Trophoblast cell (in vitro differentiated cells and primary cell): ENCODE data around the gene TRAPPC12. TPM values are rescaled to one million over a fixed set of nuclear protein-coding genes. Genes with fewer than 3 reads are reported as not detected.

Experiments used
- DNase-seq, 2 donors: peaks; one replicate each; pipeline ENCODE4 v3.0.0-alpha.2; 2016
- H2AFZ ChIP-seq: 2 replicates; pipeline ENCODE4 v1.6.1; 2013; ENCODE audit warnings: low read length, moderate library complexity, mild to moderate bottlenecking; ENCODE audit not compliant: insufficient read depth, poor library complexity
- H2AK5ac ChIP-seq: 2 replicates; pipeline ENCODE4 v1.6.1; 2013; ENCODE audit warnings: mild to moderate bottlenecking, low read length
- H2BK120ac ChIP-seq: 2 replicates; pipeline ENCODE4 v1.6.1; 2013; ENCODE audit warnings: low read length, mild to moderate bottlenecking, moderate library complexity; ENCODE audit not compliant: insufficient read depth, poor library complexity
- H2BK12ac ChIP-seq: 2 replicates; pipeline ENCODE4 v1.6.1; 2013; ENCODE audit warnings: mild to moderate bottlenecking, low read length, moderate library complexity
- H2BK5ac ChIP-seq: 2 replicates; pipeline ENCODE4 v1.6.1; 2013; ENCODE audit warnings: low read length, low read depth, moderate library complexity, mild to moderate bottlenecking; ENCODE audit not compliant: poor library complexity
- H3K14ac ChIP-seq: 2 replicates; pipeline ENCODE4 v1.6.1; 2013; ENCODE audit warnings: mild to moderate bottlenecking, low read length
- H3K18ac ChIP-seq: 2 replicates; pipeline ENCODE4 v1.6.1; 2013; ENCODE audit warnings: mild to moderate bottlenecking, low read length
- H3K23ac ChIP-seq: 2 replicates; pipeline ENCODE4 v1.6.1; 2013; ENCODE audit warnings: low read length
- H3K27ac ChIP-seq: 2 replicates; pipeline ENCODE4 v1.5.1; 2013; ENCODE audit warnings: low read depth, mild to moderate bottlenecking, inconsistent platforms, low read length, moderate library complexity
- H3K27me3 ChIP-seq: 2 replicates; pipeline ENCODE4 v1.6.1; 2013; ENCODE audit warnings: inconsistent platforms, mild to moderate bottlenecking, low read length, moderate library complexity; ENCODE audit not compliant: insufficient read depth
- H3K36me3 ChIP-seq, 2 experiments: 1 replicate in 1 of 2; 2 replicates in 1 of 2; pipeline ENCODE4 v1.6.1; 2013; ENCODE audit warnings: low read length in 2 of 2, mild to moderate bottlenecking in 2 of 2, moderate library complexity in 1 of 2; ENCODE audit not compliant: insufficient read depth in 2 of 2, control insufficient read depth in 1 of 2
- H3K4ac ChIP-seq: 2 replicates; pipeline ENCODE4 v1.6.1; 2013; ENCODE audit warnings: low read depth, mild to moderate bottlenecking, low read length, moderate library complexity
- H3K4me1 ChIP-seq, 2 experiments: 1 replicate in 1 of 2; 2 replicates in 1 of 2; pipeline ENCODE4 v1.6.1; 2013; ENCODE audit warnings: low read length in 2 of 2, mild to moderate bottlenecking in 2 of 2, moderate library complexity in 1 of 2; ENCODE audit not compliant: insufficient read depth in 2 of 2, control insufficient read depth in 1 of 2
- H3K4me2 ChIP-seq: 2 replicates; pipeline ENCODE4 v1.6.1; 2013; ENCODE audit warnings: inconsistent platforms, mild to moderate bottlenecking, low read length, moderate library complexity
- H3K4me3 ChIP-seq: 2 replicates; pipeline ENCODE4 v1.5.1; 2013; ENCODE audit warnings: mild to moderate bottlenecking, low read depth, low read length, inconsistent platforms
- H3K79me1 ChIP-seq: one replicate; pipeline ENCODE4 v1.6.1; 2013; ENCODE audit warnings: low read length
- H3K79me2 ChIP-seq: 2 replicates; pipeline ENCODE4 v1.6.1; 2013; ENCODE audit warnings: low read length, mild to moderate bottlenecking; ENCODE audit not compliant: control insufficient read depth, insufficient read depth, poor library complexity
- H3K9ac ChIP-seq: 2 replicates; pipeline ENCODE4 v1.6.1; 2013; ENCODE audit warnings: mild to moderate bottlenecking, low read length
- H3K9me3 ChIP-seq: 2 replicates; pipeline ENCODE4 v1.6.1; 2013; ENCODE audit warnings: low read depth, mild to moderate bottlenecking, control low read depth, inconsistent platforms, low read length; ENCODE audit not compliant: insufficient read depth
- H4K12ac ChIP-seq: 2 replicates; pipeline ENCODE4 v1.6.1; 2013; ENCODE audit warnings: low read depth, mild to moderate bottlenecking, low read length, moderate library complexity
- H4K8ac ChIP-seq: 2 replicates; pipeline ENCODE4 v1.6.1; 2013; ENCODE audit warnings: low read depth, mild to moderate bottlenecking, low read length, moderate library complexity
- H4K91ac ChIP-seq: one replicate; pipeline ENCODE4 v1.6.1; 2013; ENCODE audit warnings: low read depth, mild to moderate bottlenecking, low read length, moderate library complexity
- WGBS: extraction: QIAGEN DNeasy Blood & Tissue Kit; methylation state at CpG from one replicate; pipeline ENCODE4 v1.1.7; 2013; ENCODE audit warnings: missing lambda C conversion rate; ENCODE audit not compliant: insufficient read length, insufficient coverage; ENCODE audit errors: extremely low coverage; 5-methylcytosine and 5-hydroxymethylcytosine counted together
- polyA plus RNA-seq: library from polyadenylated mRNA; stranded (reverse); fragments of 200-250 nt; gene quantifications from 2 replicates; pipeline ENCODE4 v1.2.3, GENCODE V29; 2013

Gene TRAPPC12
- polyA plus RNA-seq: 32.2 and 35.8 TPM in 2 replicates

DNA sequence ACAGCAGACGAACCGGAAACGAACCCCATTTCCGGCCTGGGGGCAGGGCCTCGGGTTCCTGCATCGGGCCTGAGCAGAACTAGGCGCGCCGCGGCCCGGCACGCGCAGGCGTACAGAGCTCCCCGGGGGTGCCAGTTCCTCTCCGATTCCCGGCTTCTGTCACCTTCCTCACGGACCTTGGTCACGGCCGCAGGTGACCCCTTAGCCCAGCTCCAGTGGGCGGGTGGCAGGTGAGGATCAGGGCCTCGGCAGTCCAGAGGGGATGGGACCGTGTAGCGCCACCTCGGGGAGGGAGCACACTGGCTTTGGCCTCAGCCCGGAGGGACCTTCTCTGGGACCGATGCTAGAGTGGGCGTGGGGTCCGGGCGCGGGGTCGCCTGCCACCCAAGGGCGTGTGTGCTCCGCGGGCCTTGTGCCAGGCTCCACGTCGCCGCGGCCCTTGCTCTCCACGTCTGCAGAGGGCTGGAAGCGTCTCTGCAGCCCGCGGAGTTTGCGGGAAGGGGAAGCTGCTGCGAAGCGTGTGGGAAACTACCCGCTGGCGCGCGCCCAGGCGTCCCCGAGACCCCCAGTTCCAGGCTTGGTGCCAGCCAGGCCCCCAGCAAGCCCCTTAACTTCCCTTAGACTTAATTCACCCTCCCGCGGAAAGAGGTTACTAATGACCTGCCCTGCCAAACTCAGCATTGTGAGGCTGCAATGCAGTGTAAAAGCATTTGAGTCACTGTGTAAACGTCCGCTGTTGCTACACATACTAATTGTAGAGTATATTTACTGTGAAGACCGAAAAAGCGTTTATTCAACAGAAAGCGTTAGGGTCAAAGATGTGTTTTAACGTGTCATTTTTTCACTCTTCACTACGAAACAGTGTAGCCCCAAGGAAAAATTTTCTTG, at the start of gene TRAPPC12:
TSS of gene TRAPPC12 (plus strand) at position 48 of the 888 bp plus-strand sequence. CDS start 7,930 bp downstream, outside the sequence.
- peak within 1 kb of the TSS; percentile 88 for H3K14ac ChIP-seq
- peak within 1 kb of the TSS; percentile 99 for H3K9ac ChIP-seq
- peak within 1 kb of the TSS; percentile 42 for H3K27ac ChIP-seq
- H3K79me1 ChIP-seq: peaks cover 10% of the 10 kb centered on the region
- H3K36me3 ChIP-seq: peaks cover 1 to 3% of the 10 kb centered on the region in 2 experiments
- H2AK5ac ChIP-seq: no peak within 1 kb of the TSS
- peaks cover 9 to 10% of the 10 kb centered on the region in 2 experiments for H3K4me1 ChIP-seq
- H2AFZ ChIP-seq: peak within 1 kb of the TSS; percentile 48
- peak within 1 kb of the TSS; percentile 99 for H3K4me3 ChIP-seq
- no peaks in the 10 kb centered on the region for H3K27me3 ChIP-seq
- peak within 1 kb of the TSS; percentile 80 for H3K4ac ChIP-seq
- H2BK120ac ChIP-seq: peak within 1 kb of the TSS; percentile 48
- peak within 1 kb of the TSS; percentile 79 for H3K4me2 ChIP-seq
- peak; percentile 78 to 89 for DNase-seq
- peak within 1 kb of the TSS; percentile 91 for H3K18ac ChIP-seq
- H2BK5ac ChIP-seq: no peak within 1 kb of the TSS
- H2BK12ac ChIP-seq: no peak within 1 kb of the TSS
- peak within 1 kb of the TSS; percentile 56 for H4K91ac ChIP-seq
- H3K79me2 ChIP-seq: peaks cover 8% of the 10 kb centered on the region
- no CpG with 5 or more reads among the region's 61 CpGs for WGBS
- peak within 1 kb of the TSS; percentile 93 for H4K12ac ChIP-seq
- no peaks in the 10 kb centered on the region for H3K9me3 ChIP-seq
- no peak within 1 kb of the TSS for H3K23ac ChIP-seq
- peak within 1 kb of the TSS; percentile 94 for H4K8ac ChIP-seq

DNA sequence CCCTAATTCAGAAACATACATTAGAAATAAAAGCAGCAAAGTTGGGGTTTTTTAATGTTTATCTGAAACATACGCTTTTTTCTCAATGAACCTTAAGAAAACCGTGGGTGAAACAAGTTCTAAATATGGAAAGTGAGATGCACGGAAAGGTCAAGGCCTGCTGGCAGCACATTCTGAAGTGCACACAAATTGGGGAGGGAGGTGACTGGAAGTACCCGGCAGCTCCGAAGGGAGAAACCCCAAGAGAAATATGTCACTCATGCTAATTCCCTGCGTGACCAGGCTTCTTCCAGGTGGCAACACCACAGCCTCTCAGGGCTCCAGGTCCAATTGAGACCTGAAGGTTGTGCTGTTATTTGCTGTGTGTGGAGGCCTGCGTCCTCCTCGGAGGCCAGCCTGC, 47.4 kb upstream of the TRAPPC12 start:
- Histone ChIP-seq H3K79me2 (no peaks in the 10 kb centered on the region), H3K4me2 (no peak overlapping the region), H2BK5ac (no peak overlapping the region), H3K14ac (no peak overlapping the region), H2AK5ac (no peak overlapping the region), H3K9ac (no peak overlapping the region), H3K27ac (no peak overlapping the region), H3K4me1 (no peaks in the 10 kb centered on the region), H3K4ac (no peak overlapping the region), H3K23ac (no peak overlapping the region), H3K27me3 (no peaks in the 10 kb centered on the region), H2BK12ac (no peak overlapping the region), H4K8ac (no peak overlapping the region), H2AFZ (no peak overlapping the region), H3K79me1 (no peaks in the 10 kb centered on the region), H2BK120ac (no peak overlapping the region), H4K12ac (no peak overlapping the region), H3K4me3 (no peak overlapping the region), H3K18ac (no peak overlapping the region), H3K36me3 (peaks cover 18 to 23% of the 10 kb centered on the region in 2 experiments), H4K91ac (no peak overlapping the region), H3K9me3 (peaks cover 13% of the 10 kb centered on the region)
- no peak for DNase-seq
- no CpG with 5 or more reads among the region's 8 CpGs for WGBS

DNA sequence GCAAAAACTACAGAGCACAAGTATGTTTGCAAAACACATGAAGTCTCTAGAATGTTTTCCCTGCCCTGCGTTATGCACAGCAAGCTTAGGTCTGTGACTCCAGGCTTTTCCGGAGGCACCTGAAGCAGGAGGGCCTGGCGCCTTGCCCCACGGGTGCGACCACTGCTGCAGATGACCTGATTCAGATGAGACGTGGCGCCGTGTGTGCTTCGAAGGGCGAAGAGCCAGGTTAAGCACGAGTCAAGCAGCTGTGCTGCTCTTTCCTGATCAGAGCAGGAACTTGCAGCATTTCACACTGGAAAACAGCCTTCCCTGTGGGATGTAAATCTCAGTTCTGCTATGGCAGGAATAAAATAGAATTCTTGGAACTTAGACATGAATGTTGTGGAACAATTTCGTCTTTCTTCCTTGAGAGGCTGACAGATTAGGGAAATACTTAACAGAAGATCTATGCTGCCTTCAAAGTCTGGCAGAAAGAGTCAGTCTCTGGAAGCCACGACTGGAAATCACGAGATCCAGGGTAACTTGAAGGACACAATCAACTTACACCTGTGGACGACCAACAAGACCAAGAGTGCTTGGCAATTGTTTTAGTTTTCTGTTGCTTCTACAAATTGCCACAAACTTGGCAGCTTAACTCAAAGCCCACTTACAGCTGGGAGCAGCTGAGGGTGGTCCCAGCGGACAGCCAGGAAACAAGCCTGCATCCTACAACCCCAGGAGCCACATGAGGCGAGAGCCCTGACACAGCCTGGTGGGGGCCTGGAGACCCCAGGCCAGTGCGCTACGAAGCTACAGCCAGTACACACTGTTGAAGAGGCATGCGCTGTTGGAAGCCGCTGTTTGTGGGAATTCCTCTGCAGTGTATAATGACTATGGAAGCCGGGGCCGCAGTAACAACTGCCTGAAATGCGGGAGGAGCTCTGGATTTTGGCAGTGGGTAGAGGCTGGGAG, 44.8 kb upstream of the TRAPPC12 start:
- Histone ChIP-seq H2AK5ac (no peak overlapping the region), H4K12ac (no peak overlapping the region), H3K27ac (peak overlapping the region; percentile 11), H3K9ac (no peak overlapping the region), H2BK12ac (no peak overlapping the region), H3K4me1 (no peaks in the 10 kb centered on the region), H3K79me2 (no peaks in the 10 kb centered on the region), H3K18ac (no peak overlapping the region), H3K79me1 (no peaks in the 10 kb centered on the region), H3K14ac (no peak overlapping the region), H2AFZ (no peak overlapping the region), H3K36me3 (peaks cover 18 to 23% of the 10 kb centered on the region in 2 experiments), H3K27me3 (no peaks in the 10 kb centered on the region), H2BK5ac (no peak overlapping the region), H2BK120ac (no peak overlapping the region), H3K23ac (no peak overlapping the region), H4K8ac (no peak overlapping the region), H3K4me3 (no peak overlapping the region), H3K4me2 (no peak overlapping the region), H3K9me3 (peaks cover 11% of the 10 kb centered on the region), H3K4ac (no peak overlapping the region), H4K91ac (no peak overlapping the region)
- DNase-seq: no peak
- WGBS: no CpG with 5 or more reads among the region's 24 CpGs

DNA sequence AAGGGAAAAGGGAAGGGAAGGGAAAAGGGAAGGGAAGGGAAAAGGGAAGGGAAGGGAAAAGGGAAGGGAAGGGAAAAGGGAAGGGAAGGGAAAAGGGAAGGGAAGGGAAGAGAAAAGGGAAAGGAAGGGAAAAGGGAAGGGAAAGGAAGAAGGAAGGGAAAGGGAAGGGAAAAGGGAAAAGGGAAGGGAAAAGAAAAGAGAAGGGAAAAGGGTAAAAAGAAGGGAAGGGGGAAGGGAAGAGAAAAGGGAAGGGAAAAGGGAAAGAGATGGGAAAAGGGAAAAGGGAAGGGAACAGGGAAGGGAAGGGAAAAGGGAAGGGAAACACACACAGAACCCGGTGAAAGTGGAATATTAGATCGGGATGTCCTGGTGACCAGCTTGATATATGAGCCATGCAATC, 42.6 kb upstream of the TRAPPC12 start:
- Histone ChIP-seq H4K91ac (no peak overlapping the region), H3K4ac (no peak overlapping the region), H3K14ac (no peak overlapping the region), H3K4me1 (no peaks in the 10 kb centered on the region), H2AK5ac (no peak overlapping the region), H3K9me3 (peaks cover 9% of the 10 kb centered on the region), H2BK12ac (no peak overlapping the region), H4K12ac (no peak overlapping the region), H3K23ac (no peak overlapping the region), H4K8ac (no peak overlapping the region), H2BK5ac (no peak overlapping the region), H3K18ac (no peak overlapping the region), H3K79me1 (no peaks in the 10 kb centered on the region), H3K27me3 (no peaks in the 10 kb centered on the region), H3K4me3 (no peak overlapping the region), H3K36me3 (peaks cover 11 to 20% of the 10 kb centered on the region in 2 experiments), H2BK120ac (no peak overlapping the region), H2AFZ (no peak overlapping the region), H3K27ac (no peak overlapping the region), H3K4me2 (no peak overlapping the region), H3K9ac (no peak overlapping the region), H3K79me2 (no peaks in the 10 kb centered on the region)
- WGBS: no CpG with 5 or more reads among the region's 2 CpGs
- no peak for DNase-seq
